ENCODE results near the gene SLC45A1. TPM values are rescaled to one million over a fixed set of nuclear protein-coding genes. Genes with fewer than 3 reads are reported as not detected.

SLC45A1 gene
- total RNA-seq, 2 donors from 2014 or later, result 1.0 to 3.0 TPM

GRCh38 chr1:8281843-8282509, 35.9 kb upstream of the SLC45A1 start:
- no peak overlapping the region for H3K27ac ChIP-seq
- TF ChIP-seq CTCF (IDR thresholded peaks at IDR 0.05), result no peak
- H3K27me3 ChIP-seq, result no peaks in the 10 kb centered on the region
- DNase-seq (ENCODE audit: low spot score), result no peak
- H3K4me3 ChIP-seq, result no peak overlapping the region
- no peaks in the 10 kb centered on the region for H3K4me1 ChIP-seq
- H3K9me3 ChIP-seq, result no peaks in the 10 kb centered on the region
- no peaks in the 10 kb centered on the region for H3K36me3 ChIP-seq

- DNase-seq (ENCODE audit: low spot score), result no peak
- TF ChIP-seq CTCF (IDR thresholded peaks at IDR 0.05), result no peak
Measured at GRCh38 chr1:8283058-8283884, 34.6 kb upstream of the SLC45A1 start.

GRCh38 chr1:8284127-8284526, 33.8 kb upstream of the SLC45A1 start:
- no peaks in the 10 kb centered on the region for H3K9me3 ChIP-seq
- H3K27ac ChIP-seq, result no peak overlapping the region
- H3K4me3 ChIP-seq, result no peak overlapping the region
- DNase-seq (ENCODE audit: low spot score), result no peak
- no peaks in the 10 kb centered on the region for H3K4me1 ChIP-seq
- no peak for TF ChIP-seq CTCF (IDR thresholded peaks at IDR 0.05)
- H3K36me3 ChIP-seq, result no peaks in the 10 kb centered on the region
- no peaks in the 10 kb centered on the region for H3K27me3 ChIP-seq

More at GRCh38 chr1:8283058-8283884, 34.6 kb upstream of the SLC45A1 start:
- Histone ChIP-seq H3K36me3 (no peaks in the 10 kb centered on the region), H3K4me3 (no peak overlapping the region), H3K9me3 (no peaks in the 10 kb centered on the region), H3K27ac (no peak overlapping the region), H3K27me3 (no peaks in the 10 kb centered on the region), H3K4me1 (no peaks in the 10 kb centered on the region)

- no peak for TF ChIP-seq CTCF (IDR thresholded peaks at IDR 0.05)
- Histone ChIP-seq H3K9me3 (no peaks in the 10 kb centered on the region), H3K27me3 (no peaks in the 10 kb centered on the region)
Measured at GRCh38 chr1:8285103-8285502, 32.8 kb upstream of the SLC45A1 start.

GRCh38 chr1:8285965-8286364, 31.9 kb upstream of the SLC45A1 start:
- H3K27ac ChIP-seq, result no peak overlapping the region
- H3K4me3 ChIP-seq, result no peak overlapping the region
- no peaks in the 10 kb centered on the region for H3K27me3 ChIP-seq
- no peaks in the 10 kb centered on the region for H3K36me3 ChIP-seq
- no peaks in the 10 kb centered on the region for H3K4me1 ChIP-seq
- H3K9me3 ChIP-seq, result no peaks in the 10 kb centered on the region
- TF ChIP-seq CTCF (IDR thresholded peaks at IDR 0.05), result no peak
- DNase-seq (ENCODE audit: low spot score), result no peak

More at GRCh38 chr1:8285103-8285502, 32.8 kb upstream of the SLC45A1 start:
- Histone ChIP-seq H3K4me3 (no peak overlapping the region), H3K4me1 (no peaks in the 10 kb centered on the region), H3K27ac (no peak overlapping the region), H3K36me3 (no peaks in the 10 kb centered on the region)
- DNase-seq (ENCODE audit: low spot score), result no peak

Data from right atrium auricular region (tissue), 2 donors.